WTC11 (cell line): Measurements from ENCODE around the gene TRNAU1AP. TPM values are rescaled to one million over a fixed set of nuclear protein-coding genes. Genes with fewer than 3 reads are reported as not detected.

Experiments used
- CREB1 ChIP-seq: sonication (generic); formaldehyde crosslinking; IDR thresholded peaks from 2 replicates; pipeline ENCODE4 v1.8.0; 2023; ENCODE audit warnings: mild to moderate bottlenecking, missing genetic modification reagents
- ELF4 ChIP-seq: sonication (generic); formaldehyde crosslinking; IDR thresholded peaks from 2 replicates; pipeline ENCODE4 v1.8.1; 2022; ENCODE audit warnings: low read depth, mild to moderate bottlenecking, moderate library complexity, missing genetic modification reagents
- ETV6 ChIP-seq: sonication (generic); formaldehyde crosslinking; IDR thresholded peaks from 2 replicates; pipeline ENCODE4 v1.8.1; 2022; ENCODE audit warnings: mild to moderate bottlenecking, missing genetic modification reagents
- GRHL2 ChIP-seq: fragments of 250-450 bp; sonication (Bioruptor Pico); IDR thresholded peaks from 2 replicates; pipeline ENCODE4 v1.8.0; 2022; ENCODE audit warnings: mild to moderate bottlenecking, moderate library complexity; ENCODE audit not compliant: insufficient replicate concordance, severe bottlenecking
- GTF2I ChIP-seq: fragments of 250-450 bp; sonication (Bioruptor Pico); conservative IDR thresholded peaks from 2 replicates; pipeline ENCODE4 v1.4.0; 2021; ENCODE audit warnings: mild to moderate bottlenecking
- IRF2 ChIP-seq: sonication (generic); formaldehyde crosslinking; IDR thresholded peaks from 2 replicates; pipeline ENCODE4 v1.8.0; 2022; ENCODE audit warnings: low read depth, missing genetic modification reagents, borderline replicate concordance
- MXD4 ChIP-seq: fragments of 250-450 bp; sonication (Bioruptor Pico); IDR thresholded peaks from 2 replicates; pipeline ENCODE4 v1.8.0; 2021; ENCODE audit warnings: mild to moderate bottlenecking, moderate library complexity, borderline replicate concordance
- MYBL2 ChIP-seq: sonication (generic); formaldehyde crosslinking; IDR thresholded peaks from 2 replicates; pipeline ENCODE4 v1.8.1; 2023; ENCODE audit warnings: mild to moderate bottlenecking, moderate library complexity, missing genetic modification reagents
- NFYB ChIP-seq: sonication (generic); formaldehyde crosslinking; conservative IDR thresholded peaks from 2 replicates; pipeline ENCODE4 v1.8.0; 2022; ENCODE audit warnings: low read depth, missing genetic modification reagents
- NR2C2 ChIP-seq: sonication (generic); formaldehyde crosslinking; IDR thresholded peaks from 2 replicates; pipeline ENCODE4 v1.8.0; 2022; ENCODE audit warnings: mild to moderate bottlenecking, missing genetic modification reagents
- PRRX2 ChIP-seq: fragments of 250-450 bp; sonication (Bioruptor Pico); IDR thresholded peaks from 2 replicates; pipeline ENCODE4 v1.8.0; 2021; ENCODE audit warnings: mild to moderate bottlenecking
- RORB ChIP-seq: fragments of 250-450 bp; sonication (Bioruptor Pico); IDR thresholded peaks from 2 replicates; pipeline ENCODE4 v1.9.0; 2021; ENCODE audit warnings: mild to moderate bottlenecking
- SMAD3 ChIP-seq: sonication (generic); formaldehyde crosslinking; IDR thresholded peaks from 2 replicates; pipeline ENCODE4 v1.8.0; 2022; ENCODE audit warnings: missing genetic modification reagents, mild to moderate bottlenecking, borderline replicate concordance
- SP1 ChIP-seq: sonication (generic); formaldehyde crosslinking; conservative IDR thresholded peaks from 2 replicates; pipeline ENCODE4 v1.8.1; 2022; ENCODE audit warnings: missing genetic modification reagents
- TEAD1 ChIP-seq: sonication (generic); formaldehyde crosslinking; IDR thresholded peaks from 2 replicates; pipeline ENCODE4 v1.8.0; 2022; ENCODE audit warnings: mild to moderate bottlenecking, missing genetic modification reagents
- TEAD4 ChIP-seq: sonication (generic); formaldehyde crosslinking; IDR thresholded peaks from 2 replicates; pipeline ENCODE4 v1.8.0; 2022; ENCODE audit warnings: mild to moderate bottlenecking, missing genetic modification reagents
- ZNF219 ChIP-seq: sonication (generic); formaldehyde crosslinking; IDR thresholded peaks from 2 replicates; pipeline ENCODE4 v1.8.0; 2023; ENCODE audit warnings: missing genetic modification reagents, mild to moderate bottlenecking, borderline replicate concordance
- ZNF263 ChIP-seq: sonication (generic); formaldehyde crosslinking; IDR thresholded peaks from 2 replicates; pipeline ENCODE4 v1.8.1; 2022; ENCODE audit warnings: low read depth, mild to moderate bottlenecking, moderate library complexity, missing genetic modification reagents
- ZNF317 ChIP-seq: sonication (generic); formaldehyde crosslinking; IDR thresholded peaks from 2 replicates; pipeline ENCODE4 v1.8.1; 2023; ENCODE audit warnings: low read depth, mild to moderate bottlenecking, moderate library complexity, missing genetic modification reagents, borderline replicate concordance
- ZNF416 ChIP-seq: fragments of 250-450 bp; sonication (Bioruptor Pico); IDR thresholded peaks from 2 replicates; pipeline ENCODE4 v1.9.0; 2021; ENCODE audit warnings: mild to moderate bottlenecking, inconsistent platforms
- ZNF423 ChIP-seq: fragments of 250-450 bp; sonication (Bioruptor Pico); IDR thresholded peaks from 2 replicates; pipeline ENCODE4 v2.1.2; 2022; ENCODE audit warnings: mild to moderate bottlenecking, moderate library complexity
- total RNA-seq: library from RNA; stranded (reverse); gene quantifications from 3 replicates; pipeline ENCODE4 v1.2.3, GENCODE V29; 2021
- TF ChIP-seq, protein P1 (sequence below): sonication (generic); formaldehyde crosslinking; IDR thresholded peaks from 2 replicates; pipeline ENCODE4 v1.8.0; 2022; ENCODE audit warnings: mild to moderate bottlenecking, missing genetic modification reagents
- TF ChIP-seq, protein P2 (sequence below): sonication (generic); formaldehyde crosslinking; IDR thresholded peaks from 2 replicates; pipeline ENCODE4 v1.8.1; 2022; ENCODE audit warnings: mild to moderate bottlenecking, moderate library complexity, missing genetic modification reagents
- TF ChIP-seq, protein P3 (sequence below): sonication (generic); formaldehyde crosslinking; IDR thresholded peaks from 2 replicates; pipeline ENCODE4 v1.8.1; 2023; ENCODE audit warnings: mild to moderate bottlenecking, missing genetic modification reagents, moderate library complexity
- TF ChIP-seq, protein P4 (sequence below): sonication (generic); formaldehyde crosslinking; IDR thresholded peaks from 2 replicates; pipeline ENCODE4 v1.8.1; 2023; ENCODE audit warnings: mild to moderate bottlenecking, missing genetic modification reagents, moderate library complexity
- TF ChIP-seq, protein P5 (sequence below): sonication (generic); formaldehyde crosslinking; conservative IDR thresholded peaks from 2 replicates; pipeline ENCODE4 v1.8.1; 2023; ENCODE audit warnings: mild to moderate bottlenecking, low read depth, missing genetic modification reagents, moderate library complexity
- TF ChIP-seq, protein P6 (sequence below): sonication (generic); formaldehyde crosslinking; IDR thresholded peaks from 2 replicates; pipeline ENCODE4 v1.8.1; 2022; ENCODE audit warnings: low read depth, mild to moderate bottlenecking, moderate library complexity, missing genetic modification reagents, borderline replicate concordance
- TF ChIP-seq, protein P7 (sequence below): sonication (generic); formaldehyde crosslinking; IDR thresholded peaks from 2 replicates; pipeline ENCODE4 v1.8.1; 2023; ENCODE audit warnings: mild to moderate bottlenecking, missing genetic modification reagents
- TF ChIP-seq, protein P8 (sequence below): fragments of 250-450 bp; sonication (Bioruptor Pico); IDR thresholded peaks from 2 replicates; pipeline ENCODE4 v2.1.2; 2022; ENCODE audit warnings: mild to moderate bottlenecking, moderate library complexity

The TRNAU1AP gene
- total RNA-seq, 1 experiment from 2014 or later, result 30.4 TPM

DNA sequence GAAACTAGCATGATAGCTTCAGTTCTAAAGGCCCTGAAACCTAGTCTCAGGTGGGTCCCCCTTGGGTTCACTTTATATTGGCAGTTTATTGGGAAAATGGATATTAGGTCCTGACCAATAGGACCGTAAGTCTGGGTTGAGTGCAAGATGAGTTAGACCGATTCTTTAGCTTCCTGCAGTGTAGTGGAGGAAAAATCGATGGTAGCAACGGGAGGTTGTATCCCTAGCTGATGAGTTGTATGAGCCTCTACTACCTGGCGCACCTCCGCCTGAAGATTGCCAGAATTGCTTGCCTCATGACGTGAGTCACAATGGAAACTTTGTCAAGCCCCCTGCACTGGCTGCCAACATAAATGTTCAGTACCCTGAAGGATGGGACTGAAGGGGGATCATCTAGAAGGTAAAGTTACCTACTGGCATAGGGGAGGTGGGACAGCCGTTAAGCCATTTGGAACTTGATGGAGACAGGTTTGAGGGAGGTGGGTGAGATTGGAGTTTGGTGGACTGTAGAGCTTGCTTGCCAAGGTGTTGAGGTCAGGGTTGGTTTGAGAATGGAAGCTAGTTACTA, 43.1 kb upstream of the TRNAU1AP start (continued):
- TF ChIP-seq ZNF263 (no peak), PRRX2 (CRISPR knock-in tag) (peak; percentile 98; the same call in 1 of the 2 replicates), MXD4 (CRISPR knock-in tag) (no peak), NR2C2 (CRISPR knock-in tag) (0 out of 2 replicates have a peak, but pooled peaks have one; percentile 49), CREB1 (CRISPR knock-in tag) (peak; percentile 28; the same call in 1 of the 2 replicates), ZNF416 (peak; percentile 98), ZNF423 (CRISPR knock-in tag) (peak; percentile 45; the same call in 1 of the 2 replicates), GRHL2 (CRISPR knock-in tag) (no peak), RORB (CRISPR knock-in tag) (no peak), ZNF317 (no peak), ZNF219 (CRISPR knock-in tag) (no peak), SMAD3 (CRISPR knock-in tag) (peak; percentile 49; the same call in 1 of the 2 replicates), TEAD4 (no peak), TEAD1 (CRISPR knock-in tag) (0 out of 2 replicates have a peak, but pooled peaks have one; percentile 38), SP1 (CRISPR knock-in tag) (peak; percentile 39; the same call in 1 of the 2 replicates), MYBL2 (CRISPR knock-in tag) (0 out of 2 replicates have a peak, but pooled peaks have one; percentile 69), GTF2I (CRISPR knock-in tag) (0 out of 2 replicates have a peak, but pooled peaks have one; percentile 36), IRF2 (CRISPR knock-in tag) (no peak), NFYB (CRISPR knock-in tag) (no peak), ETV6 (CRISPR knock-in tag) (peak; percentile 34; the same call in 1 of the 2 replicates), ELF4 (CRISPR knock-in tag) (no peak)
- TF ChIP-seq, protein P1, sequence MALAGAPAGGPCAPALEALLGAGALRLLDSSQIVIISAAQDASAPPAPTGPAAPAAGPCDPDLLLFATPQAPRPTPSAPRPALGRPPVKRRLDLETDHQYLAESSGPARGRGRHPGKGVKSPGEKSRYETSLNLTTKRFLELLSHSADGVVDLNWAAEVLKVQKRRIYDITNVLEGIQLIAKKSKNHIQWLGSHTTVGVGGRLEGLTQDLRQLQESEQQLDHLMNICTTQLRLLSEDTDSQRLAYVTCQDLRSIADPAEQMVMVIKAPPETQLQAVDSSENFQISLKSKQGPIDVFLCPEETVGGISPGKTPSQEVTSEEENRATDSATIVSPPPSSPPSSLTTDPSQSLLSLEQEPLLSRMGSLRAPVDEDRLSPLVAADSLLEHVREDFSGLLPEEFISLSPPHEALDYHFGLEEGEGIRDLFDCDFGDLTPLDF, result peak; percentile 81
- TF ChIP-seq, protein P2, sequence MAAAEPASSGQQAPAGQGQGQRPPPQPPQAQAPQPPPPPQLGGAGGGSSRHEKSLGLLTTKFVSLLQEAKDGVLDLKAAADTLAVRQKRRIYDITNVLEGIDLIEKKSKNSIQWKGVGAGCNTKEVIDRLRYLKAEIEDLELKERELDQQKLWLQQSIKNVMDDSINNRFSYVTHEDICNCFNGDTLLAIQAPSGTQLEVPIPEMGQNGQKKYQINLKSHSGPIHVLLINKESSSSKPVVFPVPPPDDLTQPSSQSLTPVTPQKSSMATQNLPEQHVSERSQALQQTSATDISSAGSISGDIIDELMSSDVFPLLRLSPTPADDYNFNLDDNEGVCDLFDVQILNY (CRISPR knock-in tag), result no peak
- TF ChIP-seq, protein P3, sequence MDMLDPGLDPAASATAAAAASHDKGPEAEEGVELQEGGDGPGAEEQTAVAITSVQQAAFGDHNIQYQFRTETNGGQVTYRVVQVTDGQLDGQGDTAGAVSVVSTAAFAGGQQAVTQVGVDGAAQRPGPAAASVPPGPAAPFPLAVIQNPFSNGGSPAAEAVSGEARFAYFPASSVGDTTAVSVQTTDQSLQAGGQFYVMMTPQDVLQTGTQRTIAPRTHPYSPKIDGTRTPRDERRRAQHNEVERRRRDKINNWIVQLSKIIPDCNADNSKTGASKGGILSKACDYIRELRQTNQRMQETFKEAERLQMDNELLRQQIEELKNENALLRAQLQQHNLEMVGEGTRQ (CRISPR knock-in tag), result no peak
- TF ChIP-seq, protein P4, sequence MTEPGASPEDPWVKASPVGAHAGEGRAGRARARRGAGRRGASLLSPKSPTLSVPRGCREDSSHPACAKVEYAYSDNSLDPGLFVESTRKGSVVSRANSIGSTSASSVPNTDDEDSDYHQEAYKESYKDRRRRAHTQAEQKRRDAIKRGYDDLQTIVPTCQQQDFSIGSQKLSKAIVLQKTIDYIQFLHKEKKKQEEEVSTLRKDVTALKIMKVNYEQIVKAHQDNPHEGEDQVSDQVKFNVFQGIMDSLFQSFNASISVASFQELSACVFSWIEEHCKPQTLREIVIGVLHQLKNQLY (CRISPR knock-in tag), result no peak
- TF ChIP-seq, protein P5, sequence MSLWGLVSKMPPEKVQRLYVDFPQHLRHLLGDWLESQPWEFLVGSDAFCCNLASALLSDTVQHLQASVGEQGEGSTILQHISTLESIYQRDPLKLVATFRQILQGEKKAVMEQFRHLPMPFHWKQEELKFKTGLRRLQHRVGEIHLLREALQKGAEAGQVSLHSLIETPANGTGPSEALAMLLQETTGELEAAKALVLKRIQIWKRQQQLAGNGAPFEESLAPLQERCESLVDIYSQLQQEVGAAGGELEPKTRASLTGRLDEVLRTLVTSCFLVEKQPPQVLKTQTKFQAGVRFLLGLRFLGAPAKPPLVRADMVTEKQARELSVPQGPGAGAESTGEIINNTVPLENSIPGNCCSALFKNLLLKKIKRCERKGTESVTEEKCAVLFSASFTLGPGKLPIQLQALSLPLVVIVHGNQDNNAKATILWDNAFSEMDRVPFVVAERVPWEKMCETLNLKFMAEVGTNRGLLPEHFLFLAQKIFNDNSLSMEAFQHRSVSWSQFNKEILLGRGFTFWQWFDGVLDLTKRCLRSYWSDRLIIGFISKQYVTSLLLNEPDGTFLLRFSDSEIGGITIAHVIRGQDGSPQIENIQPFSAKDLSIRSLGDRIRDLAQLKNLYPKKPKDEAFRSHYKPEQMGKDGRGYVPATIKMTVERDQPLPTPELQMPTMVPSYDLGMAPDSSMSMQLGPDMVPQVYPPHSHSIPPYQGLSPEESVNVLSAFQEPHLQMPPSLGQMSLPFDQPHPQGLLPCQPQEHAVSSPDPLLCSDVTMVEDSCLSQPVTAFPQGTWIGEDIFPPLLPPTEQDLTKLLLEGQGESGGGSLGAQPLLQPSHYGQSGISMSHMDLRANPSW, result no peak
- TF ChIP-seq, protein P6, sequence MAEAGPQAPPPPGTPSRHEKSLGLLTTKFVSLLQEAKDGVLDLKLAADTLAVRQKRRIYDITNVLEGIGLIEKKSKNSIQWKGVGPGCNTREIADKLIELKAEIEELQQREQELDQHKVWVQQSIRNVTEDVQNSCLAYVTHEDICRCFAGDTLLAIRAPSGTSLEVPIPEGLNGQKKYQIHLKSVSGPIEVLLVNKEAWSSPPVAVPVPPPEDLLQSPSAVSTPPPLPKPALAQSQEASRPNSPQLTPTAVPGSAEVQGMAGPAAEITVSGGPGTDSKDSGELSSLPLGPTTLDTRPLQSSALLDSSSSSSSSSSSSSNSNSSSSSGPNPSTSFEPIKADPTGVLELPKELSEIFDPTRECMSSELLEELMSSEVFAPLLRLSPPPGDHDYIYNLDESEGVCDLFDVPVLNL, result no peak
- TF ChIP-seq, protein P7, sequence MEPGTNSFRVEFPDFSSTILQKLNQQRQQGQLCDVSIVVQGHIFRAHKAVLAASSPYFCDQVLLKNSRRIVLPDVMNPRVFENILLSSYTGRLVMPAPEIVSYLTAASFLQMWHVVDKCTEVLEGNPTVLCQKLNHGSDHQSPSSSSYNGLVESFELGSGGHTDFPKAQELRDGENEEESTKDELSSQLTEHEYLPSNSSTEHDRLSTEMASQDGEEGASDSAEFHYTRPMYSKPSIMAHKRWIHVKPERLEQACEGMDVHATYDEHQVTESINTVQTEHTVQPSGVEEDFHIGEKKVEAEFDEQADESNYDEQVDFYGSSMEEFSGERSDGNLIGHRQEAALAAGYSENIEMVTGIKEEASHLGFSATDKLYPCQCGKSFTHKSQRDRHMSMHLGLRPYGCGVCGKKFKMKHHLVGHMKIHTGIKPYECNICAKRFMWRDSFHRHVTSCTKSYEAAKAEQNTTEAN (CRISPR knock-in tag), result no peak
- TF ChIP-seq, protein P8, sequence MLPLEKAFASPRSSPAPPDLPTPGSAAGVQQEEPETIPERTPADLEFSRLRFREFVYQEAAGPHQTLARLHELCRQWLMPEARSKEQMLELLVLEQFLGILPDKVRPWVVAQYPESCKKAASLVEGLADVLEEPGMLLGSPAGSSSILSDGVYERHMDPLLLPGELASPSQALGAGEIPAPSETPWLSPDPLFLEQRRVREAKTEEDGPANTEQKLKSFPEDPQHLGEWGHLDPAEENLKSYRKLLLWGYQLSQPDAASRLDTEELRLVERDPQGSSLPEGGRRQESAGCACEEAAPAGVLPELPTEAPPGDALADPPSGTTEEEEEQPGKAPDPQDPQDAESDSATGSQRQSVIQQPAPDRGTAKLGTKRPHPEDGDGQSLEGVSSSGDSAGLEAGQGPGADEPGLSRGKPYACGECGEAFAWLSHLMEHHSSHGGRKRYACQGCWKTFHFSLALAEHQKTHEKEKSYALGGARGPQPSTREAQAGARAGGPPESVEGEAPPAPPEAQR (CRISPR knock-in tag), result no peak
